T-helper 17 cell (primary cell): ENCODE results near the gene AP4M1. TPM values are rescaled to one million over a fixed set of nuclear protein-coding genes. Genes with fewer than 3 reads are reported as not detected.

Source experiments
- ATAC-seq: fragments of 150-1000 bp; cut with Tn5 transposase; 2 replicates; pipeline ENCODE4 v1.10.0; 2021; ENCODE audit warnings: mild to moderate bottlenecking, moderate library complexity
- DNase-seq, 3 donors: peaks; one replicate each; pipeline versions ENCODE4 v3.0.0 to v3.0.0-alpha.2; 2020 to 2021
- H3K9me3 ChIP-seq: one replicate; pipeline ENCODE4 v1.7.0; 2013; ENCODE audit warnings: low read length, mild to moderate bottlenecking; ENCODE audit not compliant: control insufficient read depth, poor library complexity, severe bottlenecking
- H3K27ac Mint-ChIP-seq: one replicate; pipeline ENCODE4 v1.8.0; 2022; ENCODE audit warnings: mild to moderate bottlenecking, moderate library complexity, mixed read lengths
- H3K27me3 Mint-ChIP-seq: one replicate; pipeline ENCODE4 v1.8.0; 2022; ENCODE audit warnings: mixed read lengths
- H3K36me3 Mint-ChIP-seq: one replicate; pipeline ENCODE4 v1.8.0; 2022; ENCODE audit warnings: low read depth, mixed read lengths
- H3K4me1 Mint-ChIP-seq: one replicate; pipeline ENCODE4 v1.8.0; 2022; ENCODE audit warnings: mild to moderate bottlenecking, mixed read lengths
- H3K4me3 Mint-ChIP-seq: one replicate; pipeline ENCODE4 v1.8.0; 2022; ENCODE audit warnings: mild to moderate bottlenecking, moderate library complexity, mixed read lengths
- total RNA-seq, 4 donors: library from RNA in 2 of 4; stranded (reverse) in 2 of 4; gene quantifications; one replicate each; pipeline ENCODE4 v1.2.3 and lab custom pipeline; 2022 to 2026

The AP4M1 gene
- total RNA-seq, 2 donors from 2014 or later = 8.6 to 9.3 TPM

DNA sequence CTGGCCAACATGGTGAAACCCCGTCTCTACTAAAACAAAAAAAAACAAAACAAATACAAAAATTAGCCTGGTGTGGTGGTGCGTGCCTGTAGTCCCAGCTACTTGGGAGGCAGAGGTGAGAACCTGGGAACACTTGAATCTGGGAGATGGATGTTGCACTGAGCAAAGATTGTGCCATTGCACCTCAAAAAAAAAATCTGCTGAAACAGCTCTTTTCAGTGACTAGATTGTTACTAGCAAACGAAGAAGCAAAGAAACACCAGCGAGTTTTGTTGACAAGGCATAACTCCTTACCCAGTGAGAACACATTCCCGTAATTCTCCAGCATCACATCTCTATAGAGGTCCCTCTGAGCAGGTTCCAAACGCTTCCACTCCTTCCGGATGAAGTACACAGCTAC is 26.6 kb upstream of the AP4M1 start:
- Mint-ChIP-seq H3K36me3 (peaks cover 25% of the 10 kb centered on the region), H3K4me1 (peaks cover 8% of the 10 kb centered on the region), H3K4me3 (no peak overlapping the region), H3K27ac (no peak overlapping the region), H3K27me3 (no peaks in the 10 kb centered on the region)
- peaks cover 9% of the 10 kb centered on the region for H3K9me3 ChIP-seq
- ATAC-seq (no peak), DNase-seq (no peak)

GRCh38 chr7:100075418-100075817 is 26.0 kb upstream of the AP4M1 start:
- Mint-ChIP-seq H3K4me1 (peaks cover 11% of the 10 kb centered on the region), H3K27me3 (no peaks in the 10 kb centered on the region), H3K27ac (no peak overlapping the region)

DNA sequence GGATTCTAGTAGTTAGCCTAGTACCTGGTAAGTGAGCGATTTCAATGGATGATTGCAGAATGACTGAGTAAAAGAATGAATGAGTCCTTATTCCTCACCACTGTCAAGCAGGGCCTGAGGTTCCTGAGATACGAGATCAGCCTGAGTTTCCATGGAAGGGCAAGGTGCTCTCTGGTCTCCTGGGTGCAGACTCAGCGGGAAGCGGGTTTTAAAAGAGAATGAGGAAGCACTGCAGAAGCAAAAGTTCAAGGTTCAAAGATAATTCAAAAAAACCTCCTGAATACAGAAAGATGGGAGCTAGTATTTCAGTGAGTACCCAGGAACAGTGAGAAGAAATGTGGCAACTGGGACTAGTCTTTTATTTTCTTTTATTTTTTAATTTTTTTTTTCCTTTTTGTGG is 24.2 kb upstream of the AP4M1 start:
- H3K4me1 Mint-ChIP-seq = peaks cover 21% of the 10 kb centered on the region
- DNase-seq (no peak), ATAC-seq (no peak)
- no peaks in the 10 kb centered on the region for H3K27me3 Mint-ChIP-seq
- H3K36me3 Mint-ChIP-seq = peaks cover 20% of the 10 kb centered on the region
- no peak overlapping the region for H3K27ac Mint-ChIP-seq
- H3K4me3 Mint-ChIP-seq = peak overlapping the region; percentile 39
- H3K9me3 ChIP-seq = no peaks in the 10 kb centered on the region

More at GRCh38 chr7:100075418-100075817, 26.0 kb upstream of the AP4M1 start:
- ATAC-seq = no peak
- no peak for DNase-seq
- peaks cover 9% of the 10 kb centered on the region for H3K9me3 ChIP-seq
- Mint-ChIP-seq H3K4me3 (no peak overlapping the region), H3K36me3 (peaks cover 25% of the 10 kb centered on the region)

DNA sequence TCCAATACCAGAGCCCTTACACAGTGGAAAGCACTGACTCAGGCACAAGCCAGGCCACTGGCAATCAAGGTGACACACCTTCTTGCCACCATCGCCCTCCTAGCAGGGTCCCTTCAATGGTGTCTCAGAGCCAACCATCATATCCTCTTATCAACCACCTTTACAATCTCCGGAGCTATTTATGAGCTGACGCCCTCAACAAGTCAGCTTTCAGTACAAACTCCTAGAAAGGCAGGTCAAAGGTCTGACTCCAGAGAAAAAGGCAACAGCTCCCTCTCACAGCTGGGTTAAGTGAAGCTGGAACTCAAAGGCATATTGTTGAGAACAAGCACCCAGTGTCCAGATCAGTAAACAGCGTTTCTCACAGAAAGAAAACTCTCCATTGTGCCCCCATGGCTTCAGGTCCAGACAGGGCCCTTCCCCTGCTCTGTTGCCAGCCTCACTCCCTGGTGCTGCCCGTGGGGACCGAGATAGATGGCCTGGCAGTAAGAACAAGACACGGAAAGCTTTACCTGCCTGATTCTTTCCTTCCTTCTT is 22.4 kb upstream of the AP4M1 start:
- no peaks in the 10 kb centered on the region for H3K27me3 Mint-ChIP-seq
- no peaks in the 10 kb centered on the region for H3K9me3 ChIP-seq
- peaks cover 15% of the 10 kb centered on the region for H3K36me3 Mint-ChIP-seq
- ATAC-seq = no peak
- no peak for DNase-seq
- H3K27ac Mint-ChIP-seq = peak overlapping the region; percentile 94
- H3K4me3 Mint-ChIP-seq = peak overlapping the region; percentile 12
- peaks cover 28% of the 10 kb centered on the region for H3K4me1 Mint-ChIP-seq

DNA sequence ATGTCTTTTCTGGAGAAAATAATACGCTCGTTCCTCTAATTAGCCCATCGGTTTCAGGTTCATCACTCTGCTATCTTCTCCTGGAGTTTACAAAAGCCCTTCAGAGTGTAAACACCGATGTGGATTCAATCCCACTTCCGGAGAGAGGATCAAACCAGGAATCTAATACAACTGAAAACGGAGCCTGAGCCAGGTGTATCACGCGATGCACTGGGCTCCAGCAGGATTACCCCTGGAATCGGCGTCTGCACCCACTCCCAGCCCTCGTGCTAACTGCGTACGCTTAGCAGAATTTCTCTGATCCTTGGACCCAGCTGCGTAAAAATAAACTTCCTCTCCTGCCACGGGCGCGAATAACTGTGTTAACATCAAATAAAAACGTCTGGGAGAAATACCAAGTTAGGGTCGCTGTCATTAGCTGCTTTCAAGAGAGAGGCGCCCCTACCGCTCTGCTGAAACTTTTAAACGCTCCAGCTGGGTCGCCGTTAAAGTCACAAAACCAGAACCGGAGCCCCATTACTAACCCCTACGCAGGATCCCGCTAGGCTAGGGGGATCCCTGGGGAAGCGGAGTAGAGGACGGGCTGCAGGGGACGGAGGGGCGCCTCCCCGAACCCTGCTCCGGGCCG is 20.4 kb upstream of the AP4M1 start:
- H3K9me3 ChIP-seq = no peaks in the 10 kb centered on the region
- ATAC-seq (peak; percentile 1), DNase-seq (peak in 1 of 3 donors; percentile 14)
- Mint-ChIP-seq H3K36me3 (peaks cover 7% of the 10 kb centered on the region), H3K4me1 (peaks cover 25% of the 10 kb centered on the region), H3K27ac (peak overlapping the region; percentile 94), H3K27me3 (no peaks in the 10 kb centered on the region), H3K4me3 (peak overlapping the region; percentile 96)

GRCh38 chr7:100081535-100082102 is 19.8 kb upstream of the AP4M1 start, which contains the start of gene ZNF3:
TSS of gene ZNF3 (minus strand) at chr7:100081723. CDS start at chr7:100077357, 4,366 bp downstream.
- H3K9me3 ChIP-seq = no peaks in the 10 kb centered on the region
- H3K36me3 Mint-ChIP-seq = peaks cover 6% of the 10 kb centered on the region
- peak within 1 kb of the TSS; percentile 94 for H3K27ac Mint-ChIP-seq
- H3K4me3 Mint-ChIP-seq = peak within 1 kb of the TSS; percentile 96
- ATAC-seq = peak; percentile 85
- H3K27me3 Mint-ChIP-seq = no peaks in the 10 kb centered on the region
- H3K4me1 Mint-ChIP-seq = peaks cover 24% of the 10 kb centered on the region
- peak; percentile 92 to 97 (median 94) for DNase-seq

DNA sequence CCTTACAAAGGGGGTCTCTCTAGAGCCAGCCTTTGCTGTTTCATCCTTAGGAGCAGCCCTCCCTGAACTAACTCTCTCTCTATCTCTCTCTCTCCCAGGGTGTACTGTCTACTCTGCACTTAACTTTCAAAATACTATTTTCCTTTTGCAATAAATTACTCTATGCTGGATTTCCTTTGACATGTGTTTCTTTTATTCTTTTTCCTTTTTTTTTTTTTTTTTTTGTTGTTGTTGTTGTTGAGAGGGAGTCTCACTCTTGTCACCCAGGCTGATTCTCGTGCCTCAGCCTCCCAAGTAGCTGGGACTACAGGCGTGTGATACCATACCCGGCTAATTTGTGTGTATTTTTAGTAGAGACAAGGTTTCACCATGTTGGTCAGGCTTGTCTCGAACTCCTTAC is 18.5 kb upstream of the AP4M1 start:
- Mint-ChIP-seq H3K4me3 (peak overlapping the region; percentile 96), H3K27ac (peak overlapping the region; percentile 94), H3K4me1 (peaks cover 24% of the 10 kb centered on the region), H3K36me3 (peaks cover 6% of the 10 kb centered on the region), H3K27me3 (no peaks in the 10 kb centered on the region)
- DNase-seq = no peak
- peak; percentile 10 for ATAC-seq
- H3K9me3 ChIP-seq = no peaks in the 10 kb centered on the region

GRCh38 chr7:100085515-100085914 is 15.9 kb upstream of the AP4M1 start:
- Mint-ChIP-seq H3K4me3 (no peak overlapping the region), H3K27ac (peak overlapping the region; percentile 27), H3K36me3 (peaks cover 5% of the 10 kb centered on the region), H3K27me3 (no peaks in the 10 kb centered on the region), H3K4me1 (peaks cover 27% of the 10 kb centered on the region)
- H3K9me3 ChIP-seq = no peaks in the 10 kb centered on the region
- ATAC-seq (no peak), DNase-seq (no peak)

DNA sequence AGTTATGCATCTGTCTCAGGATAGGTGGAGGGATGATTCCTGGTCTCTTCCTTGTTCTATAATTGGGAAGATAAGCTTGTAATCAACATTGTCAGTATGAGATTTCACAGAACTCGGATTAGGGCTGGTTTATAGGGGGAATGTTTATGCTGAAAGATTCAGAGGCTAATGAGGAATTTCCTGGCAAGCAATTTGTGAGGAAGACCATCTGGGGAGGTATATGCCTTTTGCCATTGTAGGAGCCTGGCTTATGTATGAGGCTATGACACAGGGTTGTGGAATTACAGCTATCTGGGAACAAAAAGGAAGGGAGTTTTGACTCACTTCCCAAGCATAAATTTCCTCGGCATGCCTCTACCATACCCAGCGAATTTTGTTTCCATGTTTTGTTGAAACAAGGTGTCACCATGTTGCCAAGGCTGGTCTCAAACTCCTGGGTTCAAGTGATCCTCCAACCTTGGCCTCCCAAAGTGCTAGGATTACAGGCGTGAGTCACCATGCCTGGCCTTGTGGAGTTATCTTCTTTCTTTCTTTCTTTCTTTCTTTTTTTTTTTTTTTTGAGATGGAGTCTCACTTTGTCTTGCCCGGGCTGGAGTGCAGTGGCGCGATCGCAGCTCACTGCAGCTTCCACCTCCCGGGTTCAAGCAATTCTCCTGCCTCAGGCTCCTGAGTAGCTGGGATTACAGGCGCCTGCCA is 14.2 kb upstream of the AP4M1 start:
- Mint-ChIP-seq H3K27me3 (no peaks in the 10 kb centered on the region), H3K27ac (no peak overlapping the region), H3K4me1 (peaks cover 19% of the 10 kb centered on the region), H3K4me3 (no peak overlapping the region), H3K36me3 (peaks cover 5% of the 10 kb centered on the region)
- ATAC-seq (no peak), DNase-seq (no peak)
- H3K9me3 ChIP-seq = no peaks in the 10 kb centered on the region

- H3K9me3 ChIP-seq = no peaks in the 10 kb centered on the region
- no peak for DNase-seq
- H3K27me3 Mint-ChIP-seq = no peaks in the 10 kb centered on the region
- H3K36me3 Mint-ChIP-seq = peaks cover 6% of the 10 kb centered on the region
- no peak for ATAC-seq
- peak overlapping the region; percentile 92 for H3K4me3 Mint-ChIP-seq
- peak overlapping the region; percentile 96 for H3K27ac Mint-ChIP-seq
- peaks cover 12% of the 10 kb centered on the region for H3K4me1 Mint-ChIP-seq
Observed at GRCh38 chr7:100088095-100088620, 13.3 kb upstream of the AP4M1 start.

- peak within 1 kb of the TSS; percentile 92 for H3K4me3 Mint-ChIP-seq
- DNase-seq (peak; percentile 82 to 89 (median 87)), ATAC-seq (peak; percentile 85)
- no peaks in the 10 kb centered on the region for H3K9me3 ChIP-seq
- peaks cover 7% of the 10 kb centered on the region for H3K36me3 Mint-ChIP-seq
- peak within 1 kb of the TSS; percentile 96 for H3K27ac Mint-ChIP-seq
- peaks cover 12% of the 10 kb centered on the region for H3K4me1 Mint-ChIP-seq
- H3K27me3 Mint-ChIP-seq = no peaks in the 10 kb centered on the region
Observed at GRCh38 chr7:100088621-100089457, 12.6 kb upstream of the AP4M1 start, which contains the start of gene COPS6. TSS of gene COPS6 (plus strand) at chr7:100088969. CDS start at chr7:100088991, 22 bp downstream.

DNA sequence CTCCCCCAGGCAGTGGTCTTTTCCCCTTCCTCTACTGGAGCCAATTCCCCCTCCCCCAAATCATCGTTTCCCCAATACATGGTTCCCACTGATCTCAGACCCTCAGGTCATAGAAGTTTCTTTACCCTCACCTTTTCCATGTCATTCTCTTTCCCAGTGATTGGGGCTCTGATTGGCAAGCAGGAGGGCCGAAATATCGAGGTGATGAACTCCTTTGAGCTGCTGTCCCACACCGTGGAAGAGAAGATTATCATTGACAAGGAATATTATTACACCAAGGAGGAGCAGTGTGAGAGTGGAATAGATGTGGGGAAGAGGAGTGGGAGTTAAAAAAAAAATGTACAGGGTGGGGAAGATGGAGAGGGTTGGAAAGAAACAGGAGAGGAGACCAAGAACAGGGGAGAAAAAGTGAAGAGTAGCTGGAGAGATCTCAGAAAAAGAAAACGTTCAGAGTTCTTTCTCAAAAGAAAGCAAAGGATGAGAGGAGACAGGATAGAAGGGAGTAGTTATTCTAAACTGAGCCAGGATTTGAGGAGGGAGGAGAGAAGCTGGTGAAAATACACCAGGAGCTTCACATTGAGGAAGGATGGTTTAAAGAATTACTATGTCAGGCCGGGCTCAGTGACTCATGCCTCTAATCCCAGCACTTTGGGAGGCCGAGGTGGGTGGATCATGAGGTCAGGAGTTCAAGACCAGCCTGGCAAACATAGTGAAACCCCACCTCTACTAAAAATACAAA is 11.8 kb upstream of the AP4M1 start:
- DNase-seq = no peak
- Mint-ChIP-seq H3K4me1 (peaks cover 12% of the 10 kb centered on the region), H3K36me3 (peaks cover 7% of the 10 kb centered on the region), H3K27ac (peak overlapping the region; percentile 96), H3K4me3 (peak overlapping the region; percentile 92), H3K27me3 (no peaks in the 10 kb centered on the region)
- no peaks in the 10 kb centered on the region for H3K9me3 ChIP-seq
- no peak for ATAC-seq
